Measurements from ENCODE around the gene RHEBL1. TPM values are rescaled to one million over a fixed set of nuclear protein-coding genes. Genes with fewer than 3 reads are reported as not detected.

RHEBL1 gene
- total RNA-seq, 1 experiment from 2014 or later = 1.3 TPM

DNA sequence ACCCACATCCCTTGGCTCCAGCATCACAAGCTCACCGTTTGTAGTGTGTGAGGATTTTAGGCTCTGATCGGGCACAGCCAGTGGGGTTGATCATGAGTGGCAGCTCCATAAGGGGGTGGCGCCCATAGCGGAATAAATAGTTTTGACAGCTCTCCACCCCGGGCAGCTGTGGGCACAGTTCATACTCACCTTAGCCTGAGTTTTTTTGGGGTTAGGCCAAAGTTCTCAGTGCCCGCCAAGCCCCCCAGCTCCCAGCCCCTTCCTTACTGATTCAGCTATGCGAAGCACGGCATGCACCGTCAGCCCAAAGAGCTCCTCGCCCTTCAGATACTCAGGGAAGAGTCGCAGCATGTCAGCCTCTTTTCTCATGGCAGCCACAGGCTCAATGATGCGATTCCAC lies 45.2 kb downstream of the RHEBL1 start:
- Histone ChIP-seq H3K9me3 (ENCODE audit: low read depth, low read length, poor library complexity, severe bottlenecking) (no peaks in the 10 kb centered on the region), H3K27ac (ENCODE audit: low read depth, low read length, poor library complexity, severe bottlenecking) (no peak overlapping the region), H3K4me3 (ENCODE audit: low read depth, low read length, poor library complexity, severe bottlenecking) (no peak overlapping the region), H3K4me1 (ENCODE audit: insufficient read depth, low read length, poor library complexity, severe bottlenecking) (peaks cover 3% of the 10 kb centered on the region), H3K27me3 (replicated peaks; ENCODE audit: insufficient read depth, low read depth, low read length, poor library complexity) (no peaks in the 10 kb centered on the region), H3K36me3 (ENCODE audit: insufficient read depth, low read length, poor library complexity, severe bottlenecking) (peaks cover 89% of the 10 kb centered on the region)
- intact Hi-C loops (cut with micrococcal nuclease; ENCODE audit: unreplicated experiment) = no loop called here
- ChIA-PET CTCF (interaction anchor here (0.6 kb wide), 1 partner anchor 19 kb away, joined by 3 read pairs; no protein-coding TSS in a partner anchor), POLR2A (ENCODE audit: low non-redundant PET) (no interaction called here)
- BruUV-seq (replicated peaks) = no TSS peak
- TF ChIP-seq EZH2 (IDR thresholded peaks at IDR 0.05; ENCODE audit: borderline replicate concordance, low read depth, low read length, poor library complexity, severe bottlenecking) = no peak
- TF ChIP-seq, protein P1, sequence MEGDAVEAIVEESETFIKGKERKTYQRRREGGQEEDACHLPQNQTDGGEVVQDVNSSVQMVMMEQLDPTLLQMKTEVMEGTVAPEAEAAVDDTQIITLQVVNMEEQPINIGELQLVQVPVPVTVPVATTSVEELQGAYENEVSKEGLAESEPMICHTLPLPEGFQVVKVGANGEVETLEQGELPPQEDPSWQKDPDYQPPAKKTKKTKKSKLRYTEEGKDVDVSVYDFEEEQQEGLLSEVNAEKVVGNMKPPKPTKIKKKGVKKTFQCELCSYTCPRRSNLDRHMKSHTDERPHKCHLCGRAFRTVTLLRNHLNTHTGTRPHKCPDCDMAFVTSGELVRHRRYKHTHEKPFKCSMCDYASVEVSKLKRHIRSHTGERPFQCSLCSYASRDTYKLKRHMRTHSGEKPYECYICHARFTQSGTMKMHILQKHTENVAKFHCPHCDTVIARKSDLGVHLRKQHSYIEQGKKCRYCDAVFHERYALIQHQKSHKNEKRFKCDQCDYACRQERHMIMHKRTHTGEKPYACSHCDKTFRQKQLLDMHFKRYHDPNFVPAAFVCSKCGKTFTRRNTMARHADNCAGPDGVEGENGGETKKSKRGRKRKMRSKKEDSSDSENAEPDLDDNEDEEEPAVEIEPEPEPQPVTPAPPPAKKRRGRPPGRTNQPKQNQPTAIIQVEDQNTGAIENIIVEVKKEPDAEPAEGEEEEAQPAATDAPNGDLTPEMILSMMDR (conservative IDR thresholded peaks at IDR 0.05; ENCODE audit: low read depth, low read length) = no peak
- DNase-seq (ENCODE audit: low spot score) = no peak

DNA sequence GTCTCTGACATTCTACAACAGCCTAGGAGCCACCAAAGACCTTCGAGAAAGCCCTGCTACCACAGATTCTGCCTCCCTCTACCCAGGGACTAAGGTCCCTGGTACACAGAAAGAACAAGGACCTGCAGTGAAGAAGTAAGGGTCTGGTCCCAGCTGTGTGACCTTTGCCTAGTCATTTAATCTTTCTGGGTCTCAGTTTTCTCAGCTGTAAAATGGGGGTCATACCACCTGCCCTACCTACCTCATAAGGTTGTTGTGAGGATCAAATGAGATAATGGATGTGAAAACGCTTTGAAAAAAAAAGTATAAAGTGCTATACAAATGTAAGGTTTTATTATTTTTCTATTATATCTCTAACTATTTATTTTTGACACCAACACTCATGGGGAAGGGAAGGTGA lies 46.0 kb downstream of the RHEBL1 start:
- H3K36me3 ChIP-seq (ENCODE audit: insufficient read depth, low read length, poor library complexity, severe bottlenecking) = peaks cover 82% of the 10 kb centered on the region
- H3K9me3 ChIP-seq (ENCODE audit: low read depth, low read length, poor library complexity, severe bottlenecking) = no peaks in the 10 kb centered on the region
- ChIA-PET CTCF (no interaction called here), POLR2A (ENCODE audit: low non-redundant PET) (no interaction called here)
- H3K4me3 ChIP-seq (ENCODE audit: low read depth, low read length, poor library complexity, severe bottlenecking) = no peak overlapping the region
- DNase-seq (ENCODE audit: low spot score) = no peak
- H3K27ac ChIP-seq (ENCODE audit: low read depth, low read length, poor library complexity, severe bottlenecking) = no peak overlapping the region
- H3K27me3 ChIP-seq (replicated peaks; ENCODE audit: insufficient read depth, low read depth, low read length, poor library complexity) = no peaks in the 10 kb centered on the region
- no TSS peak for BruUV-seq (replicated peaks)
- no peak for TF ChIP-seq EZH2 (IDR thresholded peaks at IDR 0.05; ENCODE audit: borderline replicate concordance, low read depth, low read length, poor library complexity, severe bottlenecking)
- TF ChIP-seq, protein P1 (conservative IDR thresholded peaks at IDR 0.05; ENCODE audit: low read depth, low read length) = no peak
- intact Hi-C loops (cut with micrococcal nuclease; ENCODE audit: unreplicated experiment) = no loop called here
- peaks cover 8% of the 10 kb centered on the region for H3K4me1 ChIP-seq (ENCODE audit: insufficient read depth, low read length, poor library complexity, severe bottlenecking)

DNA sequence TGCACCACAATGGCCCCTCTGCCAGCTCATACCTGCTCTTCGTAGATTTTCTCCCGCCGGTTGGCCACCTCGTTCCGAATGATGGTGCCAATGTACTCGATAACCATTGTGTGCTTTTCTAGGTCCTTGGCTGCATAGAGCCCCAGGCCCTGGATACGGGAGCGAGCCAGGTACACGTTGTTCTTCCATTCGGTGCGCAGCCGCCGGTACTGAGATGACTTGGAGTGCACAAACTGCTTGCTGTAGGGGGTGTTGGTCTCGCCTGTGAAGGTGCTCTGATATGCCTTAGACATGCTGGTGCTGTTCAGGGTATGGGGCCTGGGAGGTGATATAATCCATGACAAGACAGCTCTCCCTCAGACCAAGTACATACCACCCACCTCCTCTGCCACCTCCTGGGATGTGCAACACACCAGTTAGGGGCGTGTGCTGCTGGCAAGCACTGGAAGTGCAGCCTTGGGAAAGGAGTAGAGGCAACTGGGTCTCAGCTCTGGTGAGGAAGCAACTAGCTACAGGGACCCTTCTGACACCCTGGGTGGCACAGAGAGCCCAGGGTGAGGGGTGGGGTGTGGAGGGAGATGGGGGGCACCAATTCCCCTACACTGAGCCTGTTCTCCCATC lies 47.1 kb downstream of the RHEBL1 start:
- Histone ChIP-seq H3K27ac (ENCODE audit: low read depth, low read length, poor library complexity, severe bottlenecking) (no peak overlapping the region), H3K36me3 (ENCODE audit: insufficient read depth, low read length, poor library complexity, severe bottlenecking) (peaks cover 70% of the 10 kb centered on the region), H3K4me3 (ENCODE audit: low read depth, low read length, poor library complexity, severe bottlenecking) (no peak overlapping the region), H3K27me3 (replicated peaks; ENCODE audit: insufficient read depth, low read depth, low read length, poor library complexity) (no peaks in the 10 kb centered on the region), H3K9me3 (ENCODE audit: low read depth, low read length, poor library complexity, severe bottlenecking) (no peaks in the 10 kb centered on the region), H3K4me1 (ENCODE audit: insufficient read depth, low read length, poor library complexity, severe bottlenecking) (peaks cover 11% of the 10 kb centered on the region)
- ChIA-PET CTCF (no interaction called here), POLR2A (ENCODE audit: low non-redundant PET) (no interaction called here)
- BruUV-seq (replicated peaks) = no TSS peak
- no peak for DNase-seq (ENCODE audit: low spot score)
- TF ChIP-seq, protein P1 (conservative IDR thresholded peaks at IDR 0.05; ENCODE audit: low read depth, low read length) = no peak
- no peak for TF ChIP-seq EZH2 (IDR thresholded peaks at IDR 0.05; ENCODE audit: borderline replicate concordance, low read depth, low read length, poor library complexity, severe bottlenecking)
- intact Hi-C loops (cut with micrococcal nuclease; ENCODE audit: unreplicated experiment) = no loop called here

Data from A673 (cell line).